Osteocyte (in vitro differentiated cells): ENCODE data around the gene FIGN. TPM values are rescaled to one million over a fixed set of nuclear protein-coding genes. Genes with fewer than 3 reads are reported as not detected.

Experiments
- DNase-seq: peaks from one replicate; pipeline ENCODE4 v3.0.0; 2021; ENCODE audit warnings: mixed read lengths; ENCODE audit not compliant: unreplicated experiment; ENCODE audit errors: extremely low spot score
- H3K27ac Mint-ChIP-seq: one replicate; pipeline ENCODE4 v1.8.0; 2021; ENCODE audit warnings: mild to moderate bottlenecking, mixed read lengths; ENCODE audit not compliant: unreplicated experiment
- H3K27me3 Mint-ChIP-seq: one replicate; pipeline ENCODE4 v1.8.0; 2021; ENCODE audit warnings: mixed read lengths; ENCODE audit not compliant: unreplicated experiment
- H3K36me3 Mint-ChIP-seq: one replicate; pipeline ENCODE4 v1.8.0; 2021; ENCODE audit warnings: mixed read lengths; ENCODE audit not compliant: unreplicated experiment
- H3K4me1 Mint-ChIP-seq: one replicate; pipeline ENCODE4 v1.8.0; 2021; ENCODE audit warnings: mixed read lengths; ENCODE audit not compliant: unreplicated experiment
- H3K4me3 Mint-ChIP-seq: one replicate; pipeline ENCODE4 v1.8.0; 2021; ENCODE audit warnings: mild to moderate bottlenecking, moderate library complexity, mixed read lengths; ENCODE audit not compliant: unreplicated experiment
- H3K9me3 Mint-ChIP-seq: one replicate; pipeline ENCODE4 v1.8.0; 2021; ENCODE audit warnings: mixed read lengths; ENCODE audit not compliant: unreplicated experiment
- CTCF ChIP-seq: fragments of 200-600 bp; sonication (generic); IDR thresholded peaks from 2 replicates; pipeline ENCODE4 v1.5.0; 2021; ENCODE audit warnings: antibody characterized with exemption, mild to moderate bottlenecking, moderate library complexity
- total RNA-seq: library from RNA; stranded (reverse); gene quantifications from 2 replicates; pipeline ENCODE4 v1.2.1, GENCODE V29; 2021

FIGN gene
- total RNA-seq, 1 donor from 2014 or later: 37.7 TPM

GRCh38 chr2:163670929-163671328, 64.9 kb downstream of the FIGN start:
- peaks cover 5% of the 10 kb centered on the region for H3K9me3 Mint-ChIP-seq
- H3K4me1 Mint-ChIP-seq: peaks cover 62% of the 10 kb centered on the region
- no peak overlapping the region for H3K27ac Mint-ChIP-seq

GRCh38 chr2:163669506-163669905, 66.3 kb downstream of the FIGN start:
- Mint-ChIP-seq H3K36me3 (peaks cover 19% of the 10 kb centered on the region), H3K9me3 (peaks cover 5% of the 10 kb centered on the region), H3K4me1 (peaks cover 75% of the 10 kb centered on the region), H3K27ac (peak overlapping the region; percentile 38), H3K4me3 (no peak overlapping the region), H3K27me3 (no peaks in the 10 kb centered on the region)
- no peak for DNase-seq
- TF ChIP-seq CTCF: no peak

More at GRCh38 chr2:163670929-163671328, 64.9 kb downstream of the FIGN start:
- no peak overlapping the region for H3K4me3 Mint-ChIP-seq
- DNase-seq: no peak
- H3K27me3 Mint-ChIP-seq: no peaks in the 10 kb centered on the region
- H3K36me3 Mint-ChIP-seq: peaks cover 17% of the 10 kb centered on the region
- TF ChIP-seq CTCF: no peak

- peaks cover 5% of the 10 kb centered on the region for H3K9me3 Mint-ChIP-seq
- no peak for DNase-seq
- peaks cover 29% of the 10 kb centered on the region for H3K36me3 Mint-ChIP-seq
- H3K27me3 Mint-ChIP-seq: no peaks in the 10 kb centered on the region
- peaks cover 70% of the 10 kb centered on the region for H3K4me1 Mint-ChIP-seq
- TF ChIP-seq CTCF: no peak
- no peak overlapping the region for H3K4me3 Mint-ChIP-seq
- H3K27ac Mint-ChIP-seq: peak overlapping the region; percentile 80
Measured at GRCh38 chr2:163667064-163667887, 68.5 kb downstream of the FIGN start.

- DNase-seq: no peak
- Mint-ChIP-seq H3K36me3 (peaks cover 28% of the 10 kb centered on the region), H3K4me1 (peaks cover 71% of the 10 kb centered on the region)
Measured at GRCh38 chr2:163665817-163666216, 70.0 kb downstream of the FIGN start.

More at GRCh38 chr2:163665817-163666216, 70.0 kb downstream of the FIGN start:
- Mint-ChIP-seq H3K27ac (peak overlapping the region; percentile 87), H3K9me3 (peaks cover 5% of the 10 kb centered on the region), H3K4me3 (no peak overlapping the region), H3K27me3 (no peaks in the 10 kb centered on the region)
- TF ChIP-seq CTCF: no peak
